Measurements from ENCODE around the gene MRNIP.

- TF ChIP-seq, protein P1, sequence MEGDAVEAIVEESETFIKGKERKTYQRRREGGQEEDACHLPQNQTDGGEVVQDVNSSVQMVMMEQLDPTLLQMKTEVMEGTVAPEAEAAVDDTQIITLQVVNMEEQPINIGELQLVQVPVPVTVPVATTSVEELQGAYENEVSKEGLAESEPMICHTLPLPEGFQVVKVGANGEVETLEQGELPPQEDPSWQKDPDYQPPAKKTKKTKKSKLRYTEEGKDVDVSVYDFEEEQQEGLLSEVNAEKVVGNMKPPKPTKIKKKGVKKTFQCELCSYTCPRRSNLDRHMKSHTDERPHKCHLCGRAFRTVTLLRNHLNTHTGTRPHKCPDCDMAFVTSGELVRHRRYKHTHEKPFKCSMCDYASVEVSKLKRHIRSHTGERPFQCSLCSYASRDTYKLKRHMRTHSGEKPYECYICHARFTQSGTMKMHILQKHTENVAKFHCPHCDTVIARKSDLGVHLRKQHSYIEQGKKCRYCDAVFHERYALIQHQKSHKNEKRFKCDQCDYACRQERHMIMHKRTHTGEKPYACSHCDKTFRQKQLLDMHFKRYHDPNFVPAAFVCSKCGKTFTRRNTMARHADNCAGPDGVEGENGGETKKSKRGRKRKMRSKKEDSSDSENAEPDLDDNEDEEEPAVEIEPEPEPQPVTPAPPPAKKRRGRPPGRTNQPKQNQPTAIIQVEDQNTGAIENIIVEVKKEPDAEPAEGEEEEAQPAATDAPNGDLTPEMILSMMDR (IDR thresholded peaks at IDR 0.05), result no peak
- no peak for TF ChIP-seq POLR2A (IDR thresholded peaks at IDR 0.05)
Measured at GRCh38 chr5:179833709-179834070, 24.9 kb downstream of the MRNIP start.
